Lower leg skin (tissue), 3 donors: Measurements from ENCODE around the gene RGL3.

Experiments
- POLR2A ChIP-seq, 2 donors: fragments of 450-650 bp; IDR thresholded peaks; one replicate each; pipeline ENCODE4 v1.6.1; 2016 to 2017; ENCODE audit warnings: antibody characterized with exemption in 2 of 2, mild to moderate bottlenecking in 1 of 2, moderate library complexity in 1 of 2
- TF ChIP-seq, protein P1 (sequence below), 3 donors: fragments of 450-650 bp; IDR thresholded peaks; one replicate each; pipeline ENCODE4 v1.5.1; 2016; ENCODE audit warnings: antibody characterized with exemption in 3 of 3, mild to moderate bottlenecking in 3 of 3, moderate library complexity in 2 of 3

GRCh38 chr19:11426656-11427055 lies 7.5 kb upstream of the RGL3 start:
- TF ChIP-seq, protein P1, sequence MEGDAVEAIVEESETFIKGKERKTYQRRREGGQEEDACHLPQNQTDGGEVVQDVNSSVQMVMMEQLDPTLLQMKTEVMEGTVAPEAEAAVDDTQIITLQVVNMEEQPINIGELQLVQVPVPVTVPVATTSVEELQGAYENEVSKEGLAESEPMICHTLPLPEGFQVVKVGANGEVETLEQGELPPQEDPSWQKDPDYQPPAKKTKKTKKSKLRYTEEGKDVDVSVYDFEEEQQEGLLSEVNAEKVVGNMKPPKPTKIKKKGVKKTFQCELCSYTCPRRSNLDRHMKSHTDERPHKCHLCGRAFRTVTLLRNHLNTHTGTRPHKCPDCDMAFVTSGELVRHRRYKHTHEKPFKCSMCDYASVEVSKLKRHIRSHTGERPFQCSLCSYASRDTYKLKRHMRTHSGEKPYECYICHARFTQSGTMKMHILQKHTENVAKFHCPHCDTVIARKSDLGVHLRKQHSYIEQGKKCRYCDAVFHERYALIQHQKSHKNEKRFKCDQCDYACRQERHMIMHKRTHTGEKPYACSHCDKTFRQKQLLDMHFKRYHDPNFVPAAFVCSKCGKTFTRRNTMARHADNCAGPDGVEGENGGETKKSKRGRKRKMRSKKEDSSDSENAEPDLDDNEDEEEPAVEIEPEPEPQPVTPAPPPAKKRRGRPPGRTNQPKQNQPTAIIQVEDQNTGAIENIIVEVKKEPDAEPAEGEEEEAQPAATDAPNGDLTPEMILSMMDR (IDR thresholded peaks at IDR 0.05) = no peak
- TF ChIP-seq POLR2A (IDR thresholded peaks at IDR 0.05) = no peak
